22Rv1 (cell line): ENCODE data around the gene PDE4DIP.
"Not testable (repeated sequence)": the region's sequence is repeated elsewhere in the genome, so short reads cannot be mapped to it uniquely, and the experiment has no call there.

Experiments
- CTCF ChIP-seq: fragments of 450-650 bp; IDR thresholded peaks from 2 replicates; pipeline ENCODE4 v1.5.1; 2017; ENCODE audit warnings: mild to moderate bottlenecking
- ZFX ChIP-seq: fragments of 450-650 bp; IDR thresholded peaks from 2 replicates; pipeline ENCODE4 v1.6.1; 2017; ENCODE audit warnings: antibody characterized with exemption, borderline replicate concordance

- not testable (repeated sequence) for TF ChIP-seq CTCF, ZFX
These were observed 124.5 kb downstream of the PDE4DIP start for GRCh38 chr1:148968682-148969081.
